22Rv1 (cell line): ENCODE measurements around the gene GNAL.
A peak's percentile ranks its signal among the peaks of the same experiment; 100 is the strongest.

Experiments used
- CTCF ChIP-seq: fragments of 450-650 bp; IDR thresholded peaks from 2 replicates; pipeline ENCODE4 v1.5.1; 2017; ENCODE audit warnings: mild to moderate bottlenecking
- ZFX ChIP-seq: fragments of 450-650 bp; IDR thresholded peaks from 2 replicates; pipeline ENCODE4 v1.6.1; 2017; ENCODE audit warnings: antibody characterized with exemption, borderline replicate concordance

GRCh38 chr18:11655606-11655932 lies 33.5 kb upstream of the GNAL start:
- TF ChIP-seq CTCF (peak; percentile 46), ZFX (no peak)
